GM12864 (cell line): ENCODE data around the gene NHLRC4.

Experiments used
- DNase-seq: peaks from one replicate; pipeline ENCODE4 v3.0.0-alpha.2; 2011; ENCODE audit warnings: low read depth
- H3K4me3 ChIP-seq: 2 replicates; pipeline ENCODE4 v1.5.1; 2011; ENCODE audit warnings: mild to moderate bottlenecking, low read depth, low read length, control low read depth
- TF ChIP-seq, protein P1 (sequence below): IDR thresholded peaks from 2 replicates; pipeline ENCODE4 v1.5.1; 2011; ENCODE audit warnings: low read depth, mild to moderate bottlenecking, moderate library complexity, low read length, control low read depth, inconsistent platforms; ENCODE audit errors: missing control alignments

Gene NHLRC4

DNA sequence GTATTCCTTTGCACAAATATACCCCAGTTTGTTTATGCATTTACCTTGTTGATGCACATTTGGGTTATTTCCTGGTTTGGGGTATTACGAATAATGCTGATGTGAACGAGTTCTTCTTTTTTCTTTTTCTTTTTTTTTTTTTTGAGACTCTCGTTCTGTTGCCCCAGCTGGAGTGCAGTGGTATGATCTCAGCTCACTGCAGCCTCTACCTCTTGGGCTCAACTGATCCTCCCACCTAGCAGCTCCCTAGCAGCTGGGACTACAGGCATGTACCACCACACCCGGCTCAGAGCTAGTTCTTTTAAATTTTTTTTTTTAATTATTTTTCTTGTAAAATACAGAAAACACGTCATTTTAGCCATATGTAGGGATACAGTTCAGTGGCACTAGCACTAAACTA is 37.1 kb downstream of the NHLRC4 start:
- TF ChIP-seq, protein P1, sequence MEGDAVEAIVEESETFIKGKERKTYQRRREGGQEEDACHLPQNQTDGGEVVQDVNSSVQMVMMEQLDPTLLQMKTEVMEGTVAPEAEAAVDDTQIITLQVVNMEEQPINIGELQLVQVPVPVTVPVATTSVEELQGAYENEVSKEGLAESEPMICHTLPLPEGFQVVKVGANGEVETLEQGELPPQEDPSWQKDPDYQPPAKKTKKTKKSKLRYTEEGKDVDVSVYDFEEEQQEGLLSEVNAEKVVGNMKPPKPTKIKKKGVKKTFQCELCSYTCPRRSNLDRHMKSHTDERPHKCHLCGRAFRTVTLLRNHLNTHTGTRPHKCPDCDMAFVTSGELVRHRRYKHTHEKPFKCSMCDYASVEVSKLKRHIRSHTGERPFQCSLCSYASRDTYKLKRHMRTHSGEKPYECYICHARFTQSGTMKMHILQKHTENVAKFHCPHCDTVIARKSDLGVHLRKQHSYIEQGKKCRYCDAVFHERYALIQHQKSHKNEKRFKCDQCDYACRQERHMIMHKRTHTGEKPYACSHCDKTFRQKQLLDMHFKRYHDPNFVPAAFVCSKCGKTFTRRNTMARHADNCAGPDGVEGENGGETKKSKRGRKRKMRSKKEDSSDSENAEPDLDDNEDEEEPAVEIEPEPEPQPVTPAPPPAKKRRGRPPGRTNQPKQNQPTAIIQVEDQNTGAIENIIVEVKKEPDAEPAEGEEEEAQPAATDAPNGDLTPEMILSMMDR = no peak
- no peak for DNase-seq
- no peak overlapping the region for H3K4me3 ChIP-seq

DNA sequence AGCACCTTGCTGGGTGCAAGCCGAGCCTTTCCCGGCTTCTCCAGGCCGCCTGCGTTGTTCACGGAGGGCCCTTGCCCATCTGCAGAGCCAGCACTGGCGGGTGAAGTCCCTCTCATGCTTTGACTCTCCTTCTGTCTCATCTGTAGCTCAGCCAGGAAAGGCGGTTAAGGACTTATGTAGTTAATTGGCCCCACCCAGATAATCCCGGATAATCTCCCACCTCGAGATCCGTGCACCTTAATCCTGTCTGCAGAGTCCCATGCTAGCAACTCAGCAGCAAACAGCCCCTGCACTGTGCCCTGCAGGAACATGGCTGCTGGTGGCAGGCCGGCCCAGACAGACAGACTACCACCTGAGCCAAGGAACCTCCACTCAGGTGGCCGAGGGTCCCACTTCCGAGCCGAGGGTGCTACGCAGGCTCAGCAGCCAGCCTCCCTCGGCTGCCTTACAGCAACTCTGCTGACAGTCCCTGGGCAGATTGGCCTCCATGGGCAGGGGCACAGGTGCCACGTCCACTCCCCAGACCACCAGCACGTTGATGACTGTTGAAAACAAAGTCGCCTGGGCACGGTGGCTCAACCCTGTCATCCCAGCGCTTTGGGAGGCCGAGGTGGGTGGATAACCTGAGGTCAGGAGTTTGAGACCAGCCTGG is 40.0 kb downstream of the NHLRC4 start:
- no peak overlapping the region for H3K4me3 ChIP-seq
- no peak for DNase-seq
- TF ChIP-seq, protein P1 = no peak

DNA sequence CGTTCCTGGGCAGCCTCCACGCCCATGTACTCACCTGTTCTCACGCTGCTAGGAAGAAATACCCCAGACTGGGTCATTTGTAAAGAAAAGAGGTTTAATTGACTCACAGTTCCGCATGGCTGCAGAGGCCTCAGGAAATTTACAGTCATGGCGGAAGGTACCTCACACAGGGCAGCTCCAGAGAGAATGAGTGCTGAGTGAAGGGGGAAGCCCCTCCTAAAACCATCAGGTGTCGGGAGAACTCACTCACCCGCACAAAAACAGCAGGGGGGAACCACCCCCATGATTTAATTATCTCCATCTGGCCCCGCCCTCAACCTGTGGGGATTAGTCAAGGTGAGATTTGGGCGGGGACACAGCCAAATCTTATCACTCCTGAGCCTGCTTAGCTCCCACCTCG is 41.2 kb downstream of the NHLRC4 start:
- DNase-seq = no peak
- H3K4me3 ChIP-seq = no peak overlapping the region
- TF ChIP-seq, protein P1 = no peak

DNA sequence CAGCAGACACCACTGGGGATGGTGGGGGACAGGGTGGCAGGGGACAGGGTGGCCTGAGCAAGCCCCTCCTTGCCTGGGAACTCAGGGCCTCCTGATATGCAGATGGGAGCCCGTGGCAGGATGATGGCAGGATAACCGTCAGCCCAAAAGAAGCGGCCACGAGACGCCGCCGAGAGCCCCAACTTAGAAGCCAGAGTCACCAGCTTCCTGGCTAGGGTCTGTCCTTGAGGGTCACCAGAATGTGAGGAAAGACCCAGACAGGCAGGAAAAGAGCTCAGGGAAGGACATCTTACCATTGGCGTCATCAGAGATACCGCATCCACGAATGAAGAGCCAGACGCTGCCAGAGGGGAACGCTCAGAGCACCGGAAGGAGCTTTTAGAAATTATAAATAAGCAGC is 42.5 kb downstream of the NHLRC4 start:
- DNase-seq = no peak
- H3K4me3 ChIP-seq = no peak overlapping the region
- TF ChIP-seq, protein P1 = no peak

DNA sequence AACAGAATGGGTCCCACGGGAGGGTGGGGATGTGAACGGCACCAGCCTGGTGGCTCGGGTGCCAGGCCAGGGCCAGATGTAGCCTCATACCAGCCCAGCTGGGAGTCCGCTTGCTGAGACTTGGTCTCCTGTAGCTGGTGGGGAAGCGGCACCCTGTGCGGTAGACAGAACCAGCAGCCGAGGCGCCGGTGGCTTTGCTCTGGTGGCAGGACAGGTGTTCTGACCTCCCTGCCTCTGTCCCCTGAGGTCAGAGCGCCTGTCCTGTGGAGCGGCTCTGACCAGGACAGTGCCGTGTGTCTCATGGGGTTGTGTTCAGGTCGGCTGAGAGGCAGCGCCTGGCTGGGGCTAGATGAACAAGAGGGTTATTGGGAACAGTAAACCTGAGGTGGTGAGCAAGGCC is 43.2 kb downstream of the NHLRC4 start:
- DNase-seq = no peak
- TF ChIP-seq, protein P1 = no peak
- H3K4me3 ChIP-seq = no peak overlapping the region

DNA sequence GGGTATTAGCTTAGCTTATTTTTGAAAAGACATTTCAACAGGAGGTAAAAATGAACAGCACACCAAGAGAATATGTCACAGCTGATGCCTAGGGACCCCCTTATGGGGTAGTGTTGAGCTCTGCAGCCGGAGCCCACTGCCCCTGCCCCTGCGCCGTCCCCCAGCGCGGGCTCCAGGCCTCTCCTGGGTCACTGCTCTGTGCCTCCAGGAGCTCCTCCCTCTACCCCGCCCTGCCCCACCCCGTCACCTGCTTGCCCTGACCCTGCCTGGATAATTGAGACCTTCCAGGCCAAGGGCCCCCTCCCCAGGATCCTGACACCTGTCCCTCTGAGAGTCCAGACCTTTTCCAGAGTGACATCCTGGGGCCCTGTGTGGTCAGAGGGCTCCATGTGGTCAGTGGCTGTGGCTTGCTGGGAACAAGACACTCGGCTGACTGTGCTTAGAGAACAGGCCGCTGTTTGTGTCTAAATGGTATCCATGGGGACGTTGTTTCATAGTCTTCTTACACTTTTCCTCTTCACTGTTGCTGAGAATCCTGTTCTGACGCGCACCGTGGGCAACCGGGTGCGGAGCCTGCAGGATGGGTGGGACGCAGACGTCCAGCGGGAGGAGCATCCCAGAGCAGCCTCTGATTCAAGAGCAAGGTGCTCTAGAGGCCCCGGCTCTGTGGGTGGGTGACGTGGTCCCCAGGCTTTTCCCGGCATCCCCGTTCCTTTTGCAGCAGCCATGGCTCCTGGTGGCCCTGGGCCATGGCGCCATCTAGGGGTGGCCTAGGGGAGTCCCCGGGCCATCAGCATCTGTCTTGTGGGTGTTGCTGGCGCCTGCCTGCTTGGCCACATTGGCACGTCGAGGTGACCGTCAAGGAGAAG is 43.9 kb downstream of the NHLRC4 start:
- TF ChIP-seq, protein P1 = peak; percentile 61
- H3K4me3 ChIP-seq = no peak overlapping the region
- no peak for DNase-seq
